ENCODE data around the gene KCNK15. TPM values are rescaled to one million over a fixed set of nuclear protein-coding genes. Genes with fewer than 3 reads are reported as not detected.
A peak's percentile ranks its signal among the peaks of the same experiment; 100 is the strongest.
"Not testable (repeated sequence)": the region's sequence is repeated elsewhere in the genome, so short reads cannot be mapped to it uniquely, and the experiment has no call there.

The KCNK15 gene
- 2.8 and 3.0 TPM in 2 replicates for total RNA-seq (2014; rRNA removed)
- Bru-seq, nascent RNA, result percentile 85 among the genes with signal in this experiment
- BruChase-seq, experiment 1, labeled RNA remaining after a 6-hour chase, result percentile 55 among the genes with signal in this experiment
- BruChase-seq, experiment 2, labeled RNA remaining after a 2-hour chase, result percentile 78 among the genes with signal in this experiment
- long read RNA-seq, transcript KCNK15-201 (2 exons, 2,599 nt), result major isoform, 214 of 349 reads
- long read RNA-seq, partial matches to known transcripts, result 3 of 349 reads
- long read RNA-seq, other reads (novel, unspliced or antisense), result 132 of 349 reads

- H3K27me3 ChIP-seq (ENCODE audit: low read length), result peaks cover 3% of the 10 kb centered on the region; the same call in 1 of the 2 replicates
- H4K20me1 ChIP-seq (ENCODE audit: low read length), result 0 out of 2 replicates have a peak, but pooled peaks cover 3% of the 10 kb centered on the region
- ChIA-PET POLR2A (ENCODE audit: unreplicated experiment) (no interaction called here), CTCF (interaction anchor here (0.6 kb wide), 1 partner anchor 61 kb away, joined by 3 read pairs; no protein-coding TSS in a partner anchor)
- intact Hi-C loops (cut with micrococcal nuclease), result no loop called here
- H3K36me3 ChIP-seq (ENCODE audit: low read depth, low read length), result no peaks in the 10 kb centered on the region
- peak within 1 kb of the TSS; percentile 47 for H3K9ac ChIP-seq (ENCODE audit: low read length)
- ATAC-seq (peak; percentile 48), DNase-seq (peak; percentile 16)
- peak; percentile 35 for TF ChIP-seq EZH2 (IDR thresholded peaks at IDR 0.05; ENCODE audit: low read length, unreplicated experiment)
- TF ChIP-seq CTCF (conservative IDR thresholded peaks at IDR 0.05; ENCODE audit: low read depth, low read length), result no peak
- no peaks in the 10 kb centered on the region for H3K9me3 ChIP-seq (ENCODE audit: low read length)
- peak within 1 kb of the TSS; percentile 70 for H3K4me3 ChIP-seq (ENCODE audit: low read length)
- peak within 1 kb of the TSS; percentile 93 for H2AFZ ChIP-seq (ENCODE audit: low read length)
- H3F3A ChIP-seq (ENCODE audit: low read length, unreplicated experiment), result no peaks in the 10 kb centered on the region
- no peak within 1 kb of the TSS for H3K27ac ChIP-seq (ENCODE audit: low read length)
- BruUV-seq (replicated peaks), result no TSS peak
- H3K79me2 ChIP-seq (ENCODE audit: low read length), result no peaks in the 10 kb centered on the region
- H3K4me2 ChIP-seq (ENCODE audit: low read length), result peak within 1 kb of the TSS; percentile 92
- H3K4me1 ChIP-seq (ENCODE audit: insufficient read depth, low read length), result peaks cover 26% of the 10 kb centered on the region
- H3K9me2 ChIP-seq (replicated peaks; ENCODE audit: low read length), result no peaks in the 10 kb centered on the region
Measured at GRCh38 chr20:44745598-44746366, at the start of gene KCNK15. TSS of gene KCNK15 (plus strand) at chr20:44745865. CDS start at chr20:44745911, 46 bp downstream.

- ATAC-seq, result no peak
- Histone ChIP-seq H3K27ac (ENCODE audit: low read length) (no peak overlapping the region), H3K9ac (ENCODE audit: low read length) (no peak overlapping the region), H3K4me2 (ENCODE audit: low read length) (no peak overlapping the region), H3K4me1 (ENCODE audit: insufficient read depth, low read length) (peaks cover 20% of the 10 kb centered on the region), H3K9me2 (replicated peaks; ENCODE audit: low read length) (no peaks in the 10 kb centered on the region), H3K36me3 (ENCODE audit: low read depth, low read length) (no peaks in the 10 kb centered on the region), H3K79me2 (ENCODE audit: low read length) (no peaks in the 10 kb centered on the region), H3K27me3 (ENCODE audit: low read length) (no peaks in the 10 kb centered on the region), H4K20me1 (ENCODE audit: low read length) (no peaks in the 10 kb centered on the region), H3K4me3 (ENCODE audit: low read length) (no peak overlapping the region), H2AFZ (ENCODE audit: low read length) (no peak overlapping the region), H3F3A (ENCODE audit: low read length, unreplicated experiment) (no peaks in the 10 kb centered on the region), H3K9me3 (ENCODE audit: low read length) (no peaks in the 10 kb centered on the region)
- TF ChIP-seq EZH2 (IDR thresholded peaks at IDR 0.05; ENCODE audit: low read length, unreplicated experiment) (no peak), CTCF (conservative IDR thresholded peaks at IDR 0.05; ENCODE audit: low read depth, low read length) (peak; percentile 39; the same call in 1 of the 2 replicates)
- intact Hi-C loops (cut with micrococcal nuclease), result no loop called here
- CTCF ChIA-PET, result interaction anchor here (1.0 kb wide), 1 partner anchor 32 kb away, joined by 3 read pairs; no protein-coding TSS in a partner anchor
- DNase-seq, result no peak
- POLR2A ChIA-PET (ENCODE audit: unreplicated experiment), result no interaction called here
- BruUV-seq (replicated peaks), result no TSS peak
Measured at GRCh38 chr20:44696315-44696714, 49.4 kb upstream of the KCNK15 start.

GRCh38 chr20:44697041-44697440, 48.6 kb upstream of the KCNK15 start:
- CTCF ChIA-PET; H3K4me3 ChIP-seq (ENCODE audit: low read length); H4K20me1 ChIP-seq (ENCODE audit: low read length); H3K9me2 ChIP-seq (replicated peaks; ENCODE audit: low read length); BruUV-seq (replicated peaks); POLR2A ChIA-PET (ENCODE audit: unreplicated experiment); H3K9me3 ChIP-seq (ENCODE audit: low read length); H2AFZ ChIP-seq (ENCODE audit: low read length); H3K27me3 ChIP-seq (ENCODE audit: low read length); ATAC-seq; H3K9ac ChIP-seq (ENCODE audit: low read length); H3K4me2 ChIP-seq (ENCODE audit: low read length); H3K79me2 ChIP-seq (ENCODE audit: low read length); H3K36me3 ChIP-seq (ENCODE audit: low read depth, low read length); H3F3A ChIP-seq (ENCODE audit: low read length, unreplicated experiment); intact Hi-C loops (cut with micrococcal nuclease); DNase-seq; H3K27ac ChIP-seq (ENCODE audit: low read length): not testable (repeated sequence)
- peaks cover 23% of the 10 kb centered on the region for H3K4me1 ChIP-seq (ENCODE audit: insufficient read depth, low read length)
